Ammon's horn (tissue), 1 donor: ENCODE measurements around the gene EFHC1.
"Not testable (repeated sequence)": the region's sequence is repeated elsewhere in the genome, so short reads cannot be mapped to it uniquely, and the experiment has no call there.

Experiments used
- DNase-seq: peaks from one replicate; pipeline ENCODE4 v3.0.0-alpha.2; 2016; ENCODE audit warnings: low spot score

EFHC1 gene, protein sequence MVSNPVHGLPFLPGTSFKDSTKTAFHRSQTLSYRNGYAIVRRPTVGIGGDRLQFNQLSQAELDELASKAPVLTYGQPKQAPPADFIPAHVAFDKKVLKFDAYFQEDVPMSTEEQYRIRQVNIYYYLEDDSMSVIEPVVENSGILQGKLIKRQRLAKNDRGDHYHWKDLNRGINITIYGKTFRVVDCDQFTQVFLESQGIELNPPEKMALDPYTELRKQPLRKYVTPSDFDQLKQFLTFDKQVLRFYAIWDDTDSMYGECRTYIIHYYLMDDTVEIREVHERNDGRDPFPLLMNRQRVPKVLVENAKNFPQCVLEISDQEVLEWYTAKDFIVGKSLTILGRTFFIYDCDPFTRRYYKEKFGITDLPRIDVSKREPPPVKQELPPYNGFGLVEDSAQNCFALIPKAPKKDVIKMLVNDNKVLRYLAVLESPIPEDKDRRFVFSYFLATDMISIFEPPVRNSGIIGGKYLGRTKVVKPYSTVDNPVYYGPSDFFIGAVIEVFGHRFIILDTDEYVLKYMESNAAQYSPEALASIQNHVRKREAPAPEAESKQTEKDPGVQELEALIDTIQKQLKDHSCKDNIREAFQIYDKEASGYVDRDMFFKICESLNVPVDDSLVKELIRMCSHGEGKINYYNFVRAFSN

DNA sequence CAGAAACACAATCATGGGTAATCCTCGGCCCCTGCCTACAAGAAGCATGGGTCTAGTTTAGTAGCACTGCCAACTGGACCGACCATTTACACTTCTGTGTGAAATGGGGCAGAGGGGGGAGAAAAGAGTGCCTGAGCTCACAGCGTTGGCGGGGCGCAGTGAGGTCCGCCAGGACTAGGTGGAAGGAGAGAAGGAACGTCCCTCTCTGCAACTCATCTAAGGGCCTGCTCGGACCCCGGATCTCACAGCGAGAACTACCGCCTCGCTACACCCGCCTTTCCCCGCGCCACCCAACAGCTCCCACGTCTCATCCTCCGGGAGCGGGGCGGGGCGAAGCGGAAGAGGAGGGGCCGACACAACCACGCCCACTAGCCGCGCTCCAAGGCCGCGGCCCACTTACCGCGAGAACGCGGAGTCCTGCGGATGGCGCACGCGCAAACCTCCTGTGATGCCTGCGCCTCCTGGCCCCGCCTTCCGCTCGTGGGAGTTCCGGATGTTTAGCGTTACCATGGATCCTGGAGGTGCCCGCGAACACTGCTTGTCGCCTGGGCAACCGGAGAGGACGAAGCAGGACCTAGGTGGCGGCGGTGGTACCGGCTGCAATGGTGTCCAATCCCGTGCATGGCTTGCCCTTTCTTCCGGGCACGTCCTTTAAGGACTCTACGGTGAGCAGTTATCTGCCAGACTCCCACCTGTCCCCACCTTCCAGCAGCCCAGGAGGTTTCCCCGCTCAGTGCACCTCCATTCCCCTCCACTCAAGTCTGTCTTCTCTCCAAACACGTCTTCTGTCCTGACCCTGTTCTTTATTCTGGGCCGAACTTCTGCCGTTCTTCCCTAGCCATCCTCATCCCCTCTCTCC, at the start of gene EFHC1:
EFHC1 (plus strand) TSS at position 534 of the 859 bp plus-strand sequence; CDS start at position 603, 69 bp downstream.
- peak; percentile 99 for DNase-seq

- DNase-seq: no peak
Observed at GRCh38 chr6:52371656-52372191, 48.4 kb upstream of the EFHC1 start.

- DNase-seq: peak; percentile 66
Observed at GRCh38 chr6:52373151-52373690, 46.9 kb upstream of the EFHC1 start.

DNA sequence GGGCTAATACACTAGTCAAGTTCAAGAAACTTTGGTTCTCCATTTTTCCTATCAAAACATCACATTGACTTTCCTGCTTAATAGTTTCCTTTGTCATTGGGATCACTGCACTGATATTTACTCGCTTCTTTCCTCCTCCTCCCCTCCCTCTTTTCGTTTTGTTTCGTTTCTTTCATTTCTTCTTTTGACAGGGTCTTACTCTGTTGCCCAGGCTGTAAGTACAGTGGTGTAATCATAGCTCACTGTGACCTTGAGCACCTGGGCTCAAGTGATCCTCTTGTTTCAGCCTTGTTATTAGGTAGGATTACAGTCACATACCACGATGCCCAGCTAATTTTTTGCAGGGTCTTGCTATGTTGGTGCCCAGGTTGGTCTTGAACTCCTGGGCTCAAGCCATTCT, 45.9 kb upstream of the EFHC1 start:
- no peak for DNase-seq

- DNase-seq: peak; percentile 69
Observed at GRCh38 chr6:52375780-52376556, 44.2 kb upstream of the EFHC1 start.

GRCh38 chr6:52376763-52377162, 43.4 kb upstream of the EFHC1 start:
- DNase-seq: peak; percentile 86

GRCh38 chr6:52377538-52378221, 42.5 kb upstream of the EFHC1 start:
- DNase-seq: no peak

DNA sequence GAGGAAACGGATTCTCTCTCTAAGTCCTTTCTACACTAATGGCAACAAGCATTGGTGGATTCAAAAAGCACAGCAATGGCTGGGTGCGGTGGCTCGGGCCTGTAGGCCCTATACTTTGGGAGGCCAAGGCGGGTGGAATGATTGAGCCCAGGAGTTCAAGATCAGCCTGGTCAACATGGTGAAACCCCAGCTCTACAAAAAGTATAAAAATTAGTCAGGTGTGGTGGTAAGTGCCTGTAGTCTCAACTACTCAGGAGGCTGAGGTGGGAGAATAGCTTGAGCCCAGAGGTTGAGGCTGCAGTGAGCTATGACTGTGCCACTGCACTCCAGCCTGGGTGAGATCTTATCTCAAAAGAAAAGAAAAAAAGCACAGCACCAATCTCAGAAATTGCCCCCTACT, 38.9 kb upstream of the EFHC1 start:
- no peak for DNase-seq

DNA sequence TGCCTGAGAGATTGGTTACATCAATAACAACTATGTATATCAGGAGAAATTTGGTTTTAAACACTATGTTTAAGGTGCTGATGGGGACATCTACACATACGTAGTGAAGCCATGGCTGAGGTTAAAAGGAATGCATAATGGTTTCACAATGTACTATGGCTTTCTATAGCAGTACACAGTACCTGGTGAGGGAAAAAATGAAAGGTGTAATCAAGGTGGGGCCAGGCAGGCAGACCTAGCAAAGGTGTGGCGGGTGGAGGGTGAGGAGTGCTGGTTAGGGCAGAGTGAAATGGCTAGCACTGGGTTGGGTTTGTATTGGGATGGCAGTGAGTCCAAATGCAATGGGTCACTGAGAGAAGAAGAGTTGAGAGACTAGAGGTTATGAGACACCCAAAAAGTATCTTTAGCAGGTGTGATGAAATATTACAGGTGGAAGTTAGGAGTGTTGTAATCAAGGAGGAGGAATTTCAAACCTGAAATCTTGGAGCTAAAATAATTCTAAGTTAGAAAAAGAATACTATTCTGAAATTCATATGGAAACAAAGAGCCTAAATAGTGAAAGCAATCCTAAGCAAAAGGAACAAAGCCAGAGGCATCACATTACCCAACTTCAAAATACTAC, 35.9 kb upstream of the EFHC1 start:
- DNase-seq: no peak

- no peak for DNase-seq
Observed at GRCh38 chr6:52385074-52385473, 35.1 kb upstream of the EFHC1 start.

DNA sequence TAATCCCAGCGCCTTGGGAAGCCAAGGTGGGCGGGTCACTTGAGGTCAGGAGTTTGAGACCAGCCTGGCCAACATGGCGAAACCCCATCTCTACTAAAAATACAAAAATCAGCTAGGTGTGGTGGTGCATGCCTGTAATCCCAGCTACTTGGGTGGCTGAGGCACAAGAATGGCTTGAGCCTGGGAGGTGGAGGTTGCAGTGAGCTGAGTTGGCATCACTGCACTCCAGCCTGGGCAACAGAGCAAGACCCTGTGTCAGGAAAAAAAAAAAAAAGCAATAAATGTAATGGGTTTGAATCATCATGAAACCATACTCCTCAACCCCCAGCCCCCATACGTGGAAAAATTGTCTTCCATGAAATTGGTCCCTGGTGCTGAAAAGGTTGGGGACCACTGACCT, 32.0 kb upstream of the EFHC1 start:
- DNase-seq: not testable (repeated sequence)

- DNase-seq: peak; percentile 91
Observed at GRCh38 chr6:52388790-52389189, 31.4 kb upstream of the EFHC1 start.

GRCh38 chr6:52389264-52389625, 30.9 kb upstream of the EFHC1 start:
- DNase-seq: no peak

DNA sequence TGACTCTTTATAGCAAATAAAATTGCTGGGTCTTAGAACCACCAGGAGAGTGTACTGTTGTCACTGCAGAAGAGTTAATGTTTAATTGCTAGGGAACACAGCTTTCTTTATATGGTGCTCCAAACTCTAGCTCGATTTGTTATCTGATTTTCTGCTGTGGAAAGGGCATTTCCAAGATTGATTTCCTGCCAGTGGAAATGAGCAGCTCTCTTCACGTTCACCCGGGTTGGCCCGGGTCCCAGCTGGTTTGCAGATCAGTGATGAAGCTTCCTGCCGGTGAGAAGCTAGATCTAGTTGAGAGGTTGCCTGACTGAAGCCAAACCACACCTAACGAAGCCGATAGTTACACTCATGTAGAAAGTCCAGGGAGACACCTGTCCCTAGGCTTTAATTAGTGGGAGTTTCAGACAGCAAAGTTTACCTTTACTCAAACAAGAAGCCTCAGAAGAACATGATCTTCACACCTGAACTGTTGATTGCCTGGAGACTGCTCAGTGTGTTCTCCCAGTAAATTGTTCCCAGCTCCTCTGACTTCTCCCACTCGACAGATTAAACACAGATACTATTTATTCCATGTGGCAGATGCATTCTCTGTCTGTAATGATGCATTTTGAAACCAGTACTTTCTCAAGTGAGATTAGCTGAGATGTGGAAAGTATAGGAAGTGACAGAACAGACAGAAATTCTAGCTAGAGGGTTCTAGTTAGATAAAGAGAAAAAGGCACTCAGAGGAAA, 30.3 kb upstream of the EFHC1 start:
- DNase-seq: no peak

DNA sequence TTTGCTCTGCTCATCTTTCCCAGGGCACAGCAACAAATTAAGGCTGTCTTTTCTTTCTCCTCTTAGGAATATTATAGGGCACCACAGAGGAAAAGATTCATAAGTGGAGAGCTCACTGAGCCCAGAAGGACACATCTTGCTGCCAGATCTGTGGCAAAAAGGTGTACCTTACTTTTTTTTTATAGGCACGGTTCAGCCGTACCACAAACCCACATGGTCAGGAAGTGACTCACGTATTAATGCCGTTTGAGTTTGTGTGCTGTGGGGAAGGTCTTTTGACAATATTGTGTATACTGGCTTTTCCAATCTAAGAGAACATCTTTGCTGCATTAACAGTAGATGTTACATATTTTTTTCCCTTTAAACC, 29.8 kb upstream of the EFHC1 start:
- DNase-seq: no peak

DNA sequence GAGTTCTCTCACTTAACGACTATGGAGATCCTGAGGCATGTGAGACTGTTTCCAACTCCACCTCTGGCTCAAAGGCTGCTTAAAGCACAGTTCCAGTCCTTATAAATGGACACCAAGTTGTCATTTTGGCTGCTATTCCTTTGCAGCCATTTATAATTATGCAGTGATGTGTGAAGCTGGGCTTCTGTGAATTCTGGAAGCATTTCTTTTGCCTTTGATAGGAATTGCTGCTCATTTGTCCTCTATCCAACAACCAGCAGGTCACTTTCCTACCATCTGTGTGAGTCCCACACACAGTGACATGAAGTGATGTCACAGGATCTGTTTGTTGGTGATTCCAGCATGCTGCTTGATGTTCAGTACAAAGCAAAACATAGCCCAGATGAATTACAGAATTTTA, 28.5 kb upstream of the EFHC1 start:
- DNase-seq: peak; percentile 59

DNA sequence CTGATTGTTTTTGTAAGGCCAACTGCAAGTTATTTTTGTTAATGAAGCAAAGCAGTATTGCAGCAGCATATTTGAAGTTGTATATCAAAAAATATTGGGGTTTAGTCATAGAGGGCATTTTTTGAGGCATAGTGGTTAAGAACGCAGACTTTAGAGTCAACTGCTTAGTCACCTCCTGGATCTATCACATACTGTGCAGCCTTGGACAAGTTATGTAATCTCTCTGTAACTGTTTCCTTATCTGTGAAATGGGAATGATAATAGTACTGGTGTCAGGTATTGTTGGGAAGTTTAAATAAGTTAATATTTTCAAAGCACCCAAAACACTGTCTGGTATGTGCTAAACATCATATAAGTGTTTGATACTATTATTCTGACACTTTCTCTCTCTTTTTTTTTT, 27.2 kb upstream of the EFHC1 start:
- no peak for DNase-seq

DNA sequence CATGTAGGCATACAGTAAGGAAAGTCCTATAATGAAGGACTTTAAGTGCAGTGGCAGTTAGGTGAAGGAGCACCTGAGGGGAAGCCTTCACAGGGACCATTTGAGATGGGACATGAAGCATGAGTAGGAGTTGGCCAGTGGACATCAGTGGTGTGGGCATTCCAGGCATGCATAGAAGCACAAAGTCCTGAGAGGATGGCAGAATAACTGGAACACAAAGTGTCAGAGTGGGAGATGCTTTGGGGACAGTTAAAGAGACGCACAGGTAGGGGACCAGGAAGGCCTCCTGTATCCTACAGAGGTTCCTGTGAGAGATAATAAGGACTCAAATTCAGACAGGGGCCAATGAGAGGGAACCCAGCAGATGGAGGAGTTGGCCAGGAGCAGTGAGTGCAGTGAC, 26.4 kb upstream of the EFHC1 start:
- no peak for DNase-seq

DNA sequence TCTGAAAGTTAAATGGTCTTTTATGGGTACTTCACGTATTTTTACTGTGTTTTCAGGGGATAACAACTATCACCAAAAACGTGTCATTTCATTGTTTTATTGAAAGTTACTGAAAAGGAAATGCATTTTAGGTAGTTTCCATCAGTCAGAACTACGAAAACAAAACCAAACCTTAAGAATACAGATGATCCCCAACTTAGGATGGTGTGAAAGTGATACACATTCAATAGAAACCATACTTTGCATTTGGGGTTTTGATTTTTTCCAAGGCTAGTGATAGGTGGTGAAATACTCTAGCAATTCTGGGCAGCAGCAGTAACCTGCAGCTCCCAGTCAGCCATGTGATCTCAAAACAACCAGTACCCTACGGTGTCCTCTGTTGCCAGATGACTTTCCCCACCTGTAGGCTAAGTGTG, 25.9 kb upstream of the EFHC1 start:
- no peak for DNase-seq

GRCh38 chr6:52395969-52396368, 24.2 kb upstream of the EFHC1 start:
- DNase-seq: no peak
